ENCODE measurements around the gene CMTM3.
"Not testable (repeated sequence)": the region's sequence is repeated elsewhere in the genome, so short reads cannot be mapped to it uniquely, and the experiment has no call there.

CMTM3 gene

GRCh38 chr16:66600477-66600876, 4.0 kb upstream of the CMTM3 start:
- Histone ChIP-seq H3K27ac (ENCODE audit: low read length) (no peak overlapping the region), H3K9me3 (ENCODE audit: control insufficient read depth, low read depth, low read length) (no peaks in the 10 kb centered on the region), H3K4me3 (ENCODE audit: low read length) (no peak overlapping the region), H3K36me3 (ENCODE audit: control insufficient read depth, low read depth, low read length) (no peaks in the 10 kb centered on the region), H3K9ac (ENCODE audit: low read length) (no peak overlapping the region), H3K4me1 (ENCODE audit: control insufficient read depth, low read depth, low read length) (no peaks in the 10 kb centered on the region), H3K27me3 (ENCODE audit: control insufficient read depth, insufficient read depth, low read length) (no peaks in the 10 kb centered on the region)

GRCh38 chr16:66601471-66601870, 3.0 kb upstream of the CMTM3 start:
- Histone ChIP-seq H3K36me3 (ENCODE audit: control insufficient read depth, low read depth, low read length) (no peaks in the 10 kb centered on the region), H3K27me3 (ENCODE audit: control insufficient read depth, insufficient read depth, low read length) (no peaks in the 10 kb centered on the region), H3K4me3 (ENCODE audit: low read length) (no peak overlapping the region), H3K4me1 (ENCODE audit: control insufficient read depth, low read depth, low read length) (no peaks in the 10 kb centered on the region), H3K9ac (ENCODE audit: low read length) (no peak overlapping the region), H3K27ac (ENCODE audit: low read length) (no peak overlapping the region), H3K9me3 (ENCODE audit: control insufficient read depth, low read depth, low read length) (no peaks in the 10 kb centered on the region)

GRCh38 chr16:66603537-66604375, 748 bp upstream of the CMTM3 start:
- Histone ChIP-seq H3K36me3 (ENCODE audit: control insufficient read depth, low read depth, low read length) (no peaks in the 10 kb centered on the region), H3K27ac (ENCODE audit: low read length) (no peak overlapping the region), H3K4me1 (ENCODE audit: control insufficient read depth, low read depth, low read length) (peaks cover 4% of the 10 kb centered on the region), H3K4me3 (ENCODE audit: low read length) (peak overlapping the region; percentile 66), H3K9me3 (ENCODE audit: control insufficient read depth, low read depth, low read length) (no peaks in the 10 kb centered on the region), H3K9ac (ENCODE audit: low read length) (peak overlapping the region; percentile 53), H3K27me3 (ENCODE audit: control insufficient read depth, insufficient read depth, low read length) (no peaks in the 10 kb centered on the region)

DNA sequence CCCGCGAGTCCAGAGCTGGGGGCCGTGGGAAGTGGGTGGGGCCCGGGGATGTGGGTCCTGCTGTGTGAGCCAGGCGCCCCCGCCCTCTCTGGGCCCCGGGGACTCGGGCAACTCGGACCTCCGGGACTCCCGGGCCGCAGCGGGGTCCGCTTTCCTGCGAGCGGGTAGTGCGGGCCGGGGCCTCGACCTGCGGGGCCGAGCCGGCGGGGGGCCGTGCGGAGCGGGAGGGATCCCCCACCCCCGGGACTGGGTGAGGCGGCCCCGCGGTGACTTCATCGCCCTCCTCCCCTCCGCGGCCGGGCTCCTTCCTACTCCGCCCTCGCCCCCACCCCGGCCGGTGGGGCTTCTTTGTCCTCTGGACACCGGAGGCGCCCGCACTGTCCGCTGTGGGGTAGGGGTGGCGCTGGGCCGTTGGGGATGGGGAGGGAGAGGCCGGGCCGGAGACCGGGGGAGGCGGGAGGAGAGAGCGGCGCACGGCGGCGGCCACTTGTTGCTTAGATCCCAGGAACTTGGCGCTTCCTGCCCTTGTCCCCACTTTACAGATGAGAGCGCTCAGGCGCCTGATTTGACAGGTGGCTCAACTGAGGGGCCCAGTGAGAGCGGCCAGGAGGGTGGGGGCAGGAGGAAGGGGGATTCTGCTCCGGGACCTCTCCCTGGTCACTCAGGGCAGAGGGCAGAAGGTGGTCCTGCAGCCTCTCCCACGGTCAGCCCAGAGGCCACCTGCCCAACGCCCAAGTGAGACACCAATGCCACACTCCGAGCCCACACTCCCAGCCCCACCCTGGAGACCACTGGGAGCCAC, 874 bp downstream of the CMTM3 start:
- Histone ChIP-seq H3K9me3 (ENCODE audit: control insufficient read depth, low read depth, low read length) (no peaks in the 10 kb centered on the region), H3K4me1 (ENCODE audit: control insufficient read depth, low read depth, low read length) (peaks cover 7% of the 10 kb centered on the region), H3K27me3 (ENCODE audit: control insufficient read depth, insufficient read depth, low read length) (no peaks in the 10 kb centered on the region), H3K27ac (ENCODE audit: low read length) (no peak overlapping the region), H3K4me3 (ENCODE audit: low read length) (peak overlapping the region; percentile 56), H3K36me3 (ENCODE audit: control insufficient read depth, low read depth, low read length) (peaks cover 8% of the 10 kb centered on the region), H3K9ac (ENCODE audit: low read length) (peak overlapping the region; percentile 50)

DNA sequence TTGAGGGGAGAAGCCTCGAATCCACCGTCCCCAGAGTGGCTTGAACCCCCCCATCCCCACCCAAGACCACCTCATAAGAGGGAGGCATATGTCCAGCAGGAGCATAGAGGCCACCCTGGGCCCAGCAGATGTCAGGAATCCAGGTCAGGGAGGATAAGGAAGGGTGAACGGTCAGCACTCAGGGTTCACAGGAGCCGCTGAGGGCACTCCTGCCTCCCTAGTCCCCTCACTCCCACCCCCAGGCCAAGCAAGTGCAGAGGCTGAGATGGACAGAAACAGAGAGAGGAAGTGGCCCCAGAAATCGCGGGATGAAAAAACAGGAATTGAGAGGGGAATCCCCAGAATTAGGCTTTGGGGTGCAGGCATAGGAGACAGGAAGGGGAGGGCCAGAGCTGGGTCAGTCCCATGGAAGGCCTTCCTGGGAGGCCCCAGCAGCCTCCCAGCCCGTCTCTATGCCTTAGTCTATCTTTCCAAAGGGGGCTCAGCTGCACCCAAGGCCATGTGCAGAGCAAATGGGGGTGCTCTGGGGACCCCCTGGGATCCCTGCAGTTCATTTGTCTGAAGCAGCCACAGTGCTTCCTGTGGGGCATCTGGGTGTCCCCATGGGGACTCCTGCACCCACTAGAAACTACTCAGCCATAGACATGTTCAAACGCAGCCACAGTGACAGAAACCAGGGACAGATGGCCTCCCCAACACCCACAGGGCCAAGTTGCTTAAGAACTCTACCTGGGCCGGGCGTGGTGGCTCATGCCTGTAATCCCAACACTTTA, 1.7 kb downstream of the CMTM3 start:
- Histone ChIP-seq H3K36me3 (ENCODE audit: control insufficient read depth, low read depth, low read length) (peaks cover 8% of the 10 kb centered on the region), H3K4me1 (ENCODE audit: control insufficient read depth, low read depth, low read length) (peaks cover 7% of the 10 kb centered on the region), H3K27ac (ENCODE audit: low read length) (no peak overlapping the region), H3K27me3 (ENCODE audit: control insufficient read depth, insufficient read depth, low read length) (no peaks in the 10 kb centered on the region), H3K9me3 (ENCODE audit: control insufficient read depth, low read depth, low read length) (no peaks in the 10 kb centered on the region), H3K4me3 (ENCODE audit: low read length) (peak overlapping the region; percentile 56), H3K9ac (ENCODE audit: low read length) (peak overlapping the region; percentile 50)

- Histone ChIP-seq H3K4me1 (ENCODE audit: control insufficient read depth, low read depth, low read length) (peaks cover 7% of the 10 kb centered on the region), H3K9ac (ENCODE audit: low read length) (peak overlapping the region; percentile 10), H3K36me3 (ENCODE audit: control insufficient read depth, low read depth, low read length) (peaks cover 23% of the 10 kb centered on the region), H3K4me3 (ENCODE audit: low read length) (no peak overlapping the region), H3K27me3 (ENCODE audit: control insufficient read depth, insufficient read depth, low read length) (no peaks in the 10 kb centered on the region), H3K27ac (ENCODE audit: low read length) (no peak overlapping the region), H3K9me3 (ENCODE audit: control insufficient read depth, low read depth, low read length) (no peaks in the 10 kb centered on the region)
Observed at GRCh38 chr16:66608241-66609138, 4.0 kb downstream of the CMTM3 start.

GRCh38 chr16:66609139-66609510, 4.6 kb downstream of the CMTM3 start:
- no peak overlapping the region for H3K27ac ChIP-seq (ENCODE audit: low read length)
- H3K27me3 ChIP-seq (ENCODE audit: control insufficient read depth, insufficient read depth, low read length): no peaks in the 10 kb centered on the region
- H3K4me3 ChIP-seq (ENCODE audit: low read length): no peak overlapping the region
- H3K36me3 ChIP-seq (ENCODE audit: control insufficient read depth, low read depth, low read length): peaks cover 27% of the 10 kb centered on the region
- H3K9me3 ChIP-seq (ENCODE audit: control insufficient read depth, low read depth, low read length): no peaks in the 10 kb centered on the region
- peaks cover 7% of the 10 kb centered on the region for H3K4me1 ChIP-seq (ENCODE audit: control insufficient read depth, low read depth, low read length)
- H3K9ac ChIP-seq (ENCODE audit: low read length): peak overlapping the region; percentile 10

DNA sequence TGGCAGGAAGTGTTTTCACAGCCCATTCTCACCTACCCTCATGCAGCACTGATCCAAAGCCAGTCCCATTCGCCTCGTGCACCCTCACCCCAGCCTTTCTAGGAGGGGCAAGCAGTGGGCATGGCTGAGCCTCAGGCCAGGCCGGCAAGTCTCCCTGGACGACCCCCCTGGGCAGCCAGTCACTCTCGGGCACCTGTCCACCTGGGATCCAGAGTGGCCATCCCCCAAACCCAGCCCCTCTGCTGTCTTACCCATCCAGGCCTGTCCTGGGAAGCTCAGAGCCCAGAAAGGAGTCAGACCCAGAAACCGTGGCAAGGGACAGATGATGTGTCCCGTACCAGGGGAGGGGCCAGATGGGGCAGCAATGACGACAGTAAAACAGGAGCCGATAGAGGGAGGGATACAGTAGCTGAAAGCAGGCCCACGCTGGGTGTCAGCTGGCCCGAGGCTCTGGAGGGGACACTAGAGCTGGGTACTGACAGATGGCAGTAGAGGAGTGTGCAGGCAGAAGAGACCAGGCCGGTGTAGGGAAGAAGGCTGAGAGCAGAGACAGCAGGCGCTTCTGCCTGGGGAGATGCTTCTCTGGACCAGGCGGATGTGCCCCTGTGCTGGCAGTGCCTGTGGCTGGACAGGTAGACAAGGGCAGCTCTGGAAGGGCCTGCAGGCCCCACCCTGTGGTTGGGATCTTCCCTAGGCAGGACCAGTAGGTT, 5.8 kb downstream of the CMTM3 start:
- peaks cover 31% of the 10 kb centered on the region for H3K36me3 ChIP-seq (ENCODE audit: control insufficient read depth, low read depth, low read length)
- H3K27me3 ChIP-seq (ENCODE audit: control insufficient read depth, insufficient read depth, low read length): no peaks in the 10 kb centered on the region
- H3K9me3 ChIP-seq (ENCODE audit: control insufficient read depth, low read depth, low read length): no peaks in the 10 kb centered on the region
- no peak overlapping the region for H3K4me3 ChIP-seq (ENCODE audit: low read length)
- H3K4me1 ChIP-seq (ENCODE audit: control insufficient read depth, low read depth, low read length): peaks cover 7% of the 10 kb centered on the region
- no peak overlapping the region for H3K9ac ChIP-seq (ENCODE audit: low read length)
- H3K27ac ChIP-seq (ENCODE audit: low read length): no peak overlapping the region

- peaks cover 16% of the 10 kb centered on the region for H3K4me1 ChIP-seq (ENCODE audit: control insufficient read depth, low read depth, low read length)
- H3K9me3 ChIP-seq (ENCODE audit: control insufficient read depth, low read depth, low read length); H3K27me3 ChIP-seq (ENCODE audit: control insufficient read depth, insufficient read depth, low read length); H3K9ac ChIP-seq (ENCODE audit: low read length); H3K27ac ChIP-seq (ENCODE audit: low read length); H3K4me3 ChIP-seq (ENCODE audit: low read length): not testable (repeated sequence)
- H3K36me3 ChIP-seq (ENCODE audit: control insufficient read depth, low read depth, low read length): peaks cover 31% of the 10 kb centered on the region
Observed at GRCh38 chr16:66611911-66612310, 7.4 kb downstream of the CMTM3 start.

- no peaks in the 10 kb centered on the region for H3K9me3 ChIP-seq (ENCODE audit: control insufficient read depth, low read depth, low read length)
- H3K4me1 ChIP-seq (ENCODE audit: control insufficient read depth, low read depth, low read length): peaks cover 21% of the 10 kb centered on the region
- no peak overlapping the region for H3K27ac ChIP-seq (ENCODE audit: low read length)
- H3K36me3 ChIP-seq (ENCODE audit: control insufficient read depth, low read depth, low read length): peaks cover 31% of the 10 kb centered on the region
- H3K4me3 ChIP-seq (ENCODE audit: low read length): no peak overlapping the region
- no peaks in the 10 kb centered on the region for H3K27me3 ChIP-seq (ENCODE audit: control insufficient read depth, insufficient read depth, low read length)
- H3K9ac ChIP-seq (ENCODE audit: low read length): no peak overlapping the region
Observed at GRCh38 chr16:66612422-66612821, 7.9 kb downstream of the CMTM3 start.
